GM21825 (cell line): ENCODE results near the gene RUNDC1.

Source experiments
- ATAC-seq: cut with Tn5 transposase; IDR thresholded peaks from one replicate; pipeline ENCODE4 v1.9.1; 2021; ENCODE audit warnings: mild to moderate bottlenecking, moderate library complexity; ENCODE audit not compliant: unreplicated experiment

Gene RUNDC1

DNA sequence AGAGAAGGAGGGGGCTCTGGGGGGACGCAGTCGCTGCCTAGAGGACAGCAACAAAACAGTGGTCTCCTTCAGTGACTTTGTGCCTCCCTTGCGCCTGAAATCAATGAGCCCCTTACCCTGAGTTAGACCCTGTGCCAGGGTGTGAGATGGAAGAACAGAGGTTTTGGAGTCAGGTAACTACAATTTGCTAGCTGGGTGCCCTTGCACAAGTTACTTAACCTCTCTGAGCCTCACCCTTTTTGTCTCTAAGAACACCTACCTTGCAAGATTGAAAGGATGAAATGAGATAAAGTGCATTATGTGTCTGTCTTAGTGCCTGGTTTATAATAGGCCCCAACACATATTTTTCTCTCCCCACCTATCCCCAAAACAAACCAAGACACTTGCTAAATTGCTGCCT lies 54.5 kb downstream of the RUNDC1 start:
- ATAC-seq: no peak

DNA sequence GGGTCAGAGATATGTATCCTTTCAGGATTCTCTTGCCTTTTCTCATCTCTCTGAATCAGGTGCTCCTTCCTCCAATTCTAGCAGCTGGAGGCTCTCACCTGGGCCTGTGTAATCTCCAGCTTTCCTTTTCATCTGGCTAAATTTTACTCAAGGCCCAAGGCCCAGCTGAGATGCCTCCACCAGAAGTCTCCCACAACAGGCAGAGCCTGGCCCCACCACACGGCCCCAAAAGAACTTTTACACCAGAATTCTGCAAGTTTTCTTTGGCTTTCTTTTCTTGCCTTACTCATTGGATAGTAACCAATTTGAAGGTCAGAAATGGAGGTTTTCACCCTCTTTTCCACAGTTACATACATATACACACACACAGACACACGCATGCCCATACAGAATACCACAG lies 59.3 kb downstream of the RUNDC1 start:
- no peak for ATAC-seq

- no peak for ATAC-seq
These were observed 60.3 kb downstream of the RUNDC1 start for GRCh38 chr17:43040655-43041054.

DNA sequence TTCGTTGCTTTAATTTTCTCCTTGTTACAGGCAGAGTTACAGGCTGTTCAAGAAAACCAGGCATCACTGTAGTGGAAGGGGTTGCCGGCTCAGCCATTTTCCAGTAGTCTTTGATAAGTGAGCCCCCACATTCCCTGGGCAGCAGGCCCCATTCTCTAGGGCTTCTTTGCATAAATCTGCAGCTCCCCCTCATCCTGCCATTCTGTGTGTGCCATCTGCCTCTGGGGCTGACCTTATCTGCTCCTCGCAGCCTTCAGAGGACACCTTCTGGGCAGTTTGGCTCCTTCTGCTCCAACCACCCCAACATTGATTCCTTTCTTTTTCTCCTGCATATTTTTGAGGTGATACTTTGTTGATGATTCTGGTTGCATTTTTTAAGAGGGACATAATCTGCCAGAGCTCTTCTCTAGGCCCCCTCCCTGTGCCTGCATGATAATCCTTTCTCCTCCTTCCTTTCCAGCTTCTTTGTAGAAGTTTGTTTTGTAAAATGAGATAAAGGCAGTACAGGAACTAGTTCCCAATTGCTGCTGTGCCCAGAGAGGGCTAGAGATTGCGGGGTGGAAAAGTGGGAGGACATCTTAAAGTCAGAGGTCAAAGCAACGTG lies 61.8 kb downstream of the RUNDC1 start:
- ATAC-seq: no peak
